Mesendoderm (in vitro differentiated cells): ENCODE data around the gene SPINK8. TPM values are rescaled to one million over a fixed set of nuclear protein-coding genes. Genes with fewer than 3 reads are reported as not detected.

ENCODE experiments used
- small RNA-seq: library from polyadenylated mRNA; stranded (forward); fragments of <200 nt; extraction: miRNeasy Mini kit (QIAGEN cat#:217004); gene quantifications from one replicate; pipeline ENCODE3, GENCODE V24; 2013; ENCODE audit not compliant: insufficient read depth

Gene SPINK8

Small RNA genes within 50 kb of the gene (small RNA-seq; reads per million reads assigned to genes)
- gene MIR2115 = 22.6 reads per million, percentile 92 among the genes with 10 or more reads in this experiment
- gene RF00019 = not detected
- not detected for gene RN7SL321P
